Frontal cortex (tissue), 4 donors: Measurements from ENCODE around the gene SNAPC4. TPM values are rescaled to one million over a fixed set of nuclear protein-coding genes. Genes with fewer than 3 reads are reported as not detected.

Experiments used
- DNase-seq, 2 donors: peaks; one replicate each; pipeline ENCODE4 v3.0.0; 2012; ENCODE audit warnings: low spot score in 2 of 2
- FAIRE-seq: peaks from 2 replicates; lab custom pipeline; 2012; peaks lifted over from hg19 to GRCh38; lab: Jason Lieb, UNC
- total RNA-seq: library from RNA; depleted of rRNA; stranded (reverse); fragments of >200 nt; gene quantifications from one replicate; pipeline ENCODE4 v1.2.3, GENCODE V29; 2014
- donor health status: control.
- donor health status: control.
- donor health status: control.

SNAPC4 gene, protein sequence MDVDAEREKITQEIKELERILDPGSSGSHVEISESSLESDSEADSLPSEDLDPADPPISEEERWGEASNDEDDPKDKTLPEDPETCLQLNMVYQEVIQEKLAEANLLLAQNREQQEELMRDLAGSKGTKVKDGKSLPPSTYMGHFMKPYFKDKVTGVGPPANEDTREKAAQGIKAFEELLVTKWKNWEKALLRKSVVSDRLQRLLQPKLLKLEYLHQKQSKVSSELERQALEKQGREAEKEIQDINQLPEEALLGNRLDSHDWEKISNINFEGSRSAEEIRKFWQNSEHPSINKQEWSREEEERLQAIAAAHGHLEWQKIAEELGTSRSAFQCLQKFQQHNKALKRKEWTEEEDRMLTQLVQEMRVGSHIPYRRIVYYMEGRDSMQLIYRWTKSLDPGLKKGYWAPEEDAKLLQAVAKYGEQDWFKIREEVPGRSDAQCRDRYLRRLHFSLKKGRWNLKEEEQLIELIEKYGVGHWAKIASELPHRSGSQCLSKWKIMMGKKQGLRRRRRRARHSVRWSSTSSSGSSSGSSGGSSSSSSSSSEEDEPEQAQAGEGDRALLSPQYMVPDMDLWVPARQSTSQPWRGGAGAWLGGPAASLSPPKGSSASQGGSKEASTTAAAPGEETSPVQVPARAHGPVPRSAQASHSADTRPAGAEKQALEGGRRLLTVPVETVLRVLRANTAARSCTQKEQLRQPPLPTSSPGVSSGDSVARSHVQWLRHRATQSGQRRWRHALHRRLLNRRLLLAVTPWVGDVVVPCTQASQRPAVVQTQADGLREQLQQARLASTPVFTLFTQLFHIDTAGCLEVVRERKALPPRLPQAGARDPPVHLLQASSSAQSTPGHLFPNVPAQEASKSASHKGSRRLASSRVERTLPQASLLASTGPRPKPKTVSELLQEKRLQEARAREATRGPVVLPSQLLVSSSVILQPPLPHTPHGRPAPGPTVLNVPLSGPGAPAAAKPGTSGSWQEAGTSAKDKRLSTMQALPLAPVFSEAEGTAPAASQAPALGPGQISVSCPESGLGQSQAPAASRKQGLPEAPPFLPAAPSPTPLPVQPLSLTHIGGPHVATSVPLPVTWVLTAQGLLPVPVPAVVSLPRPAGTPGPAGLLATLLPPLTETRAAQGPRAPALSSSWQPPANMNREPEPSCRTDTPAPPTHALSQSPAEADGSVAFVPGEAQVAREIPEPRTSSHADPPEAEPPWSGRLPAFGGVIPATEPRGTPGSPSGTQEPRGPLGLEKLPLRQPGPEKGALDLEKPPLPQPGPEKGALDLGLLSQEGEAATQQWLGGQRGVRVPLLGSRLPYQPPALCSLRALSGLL (N-terminal part only)
- total RNA-seq = 5.7 TPM

GRCh38 chr9:136400038-136400834 lies at the start of gene SNAPC4:
TSS of gene SNAPC4 (minus strand) at chr9:136400170. CDS start at chr9:136398428, 1,742 bp downstream.
- peak; percentile 98 to 99 for DNase-seq
- no peak for FAIRE-seq

DNA sequence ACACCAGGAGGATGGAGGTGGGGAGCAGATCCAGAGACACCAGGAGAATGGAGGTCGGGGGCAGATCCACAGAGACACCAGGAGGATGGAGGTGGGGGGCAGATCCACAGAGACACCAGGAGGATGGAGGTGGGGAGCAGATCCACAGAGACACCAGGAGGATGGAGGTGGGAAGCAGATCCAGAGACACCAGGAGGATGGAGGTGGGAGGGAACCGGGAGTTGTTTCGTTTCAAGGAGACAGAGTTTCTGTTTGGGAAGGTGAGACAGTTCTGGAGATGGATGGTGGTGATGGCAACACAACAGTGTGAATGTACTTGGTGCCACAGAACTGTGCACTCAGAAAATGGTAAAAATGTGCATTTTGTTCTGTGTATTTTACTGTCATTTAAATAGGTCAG lies 48.7 kb upstream of the SNAPC4 start:
- DNase-seq (no peak), FAIRE-seq (no peak)

GRCh38 chr9:136447173-136447778 lies 47.3 kb upstream of the SNAPC4 start:
- FAIRE-seq = no peak

DNA sequence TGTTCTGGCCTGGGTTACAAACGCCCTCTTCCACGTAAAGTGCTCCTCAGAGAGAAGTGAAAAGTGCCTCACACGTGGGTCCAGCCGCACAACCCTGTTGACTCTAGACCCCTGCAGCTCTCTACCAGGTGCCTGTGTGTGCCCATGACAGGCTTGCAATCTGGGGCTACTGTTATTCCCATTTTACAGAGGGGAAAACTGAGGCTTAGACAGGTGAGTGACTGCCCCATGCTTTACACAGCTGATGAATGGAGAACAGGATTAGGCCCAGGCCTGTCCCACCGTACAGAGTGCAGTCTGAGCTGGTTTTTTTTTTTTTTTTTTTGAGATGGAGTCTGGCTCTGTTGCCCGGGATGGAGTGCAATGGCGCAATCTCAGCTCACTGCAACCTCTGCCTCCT lies 45.8 kb upstream of the SNAPC4 start:
- no peak for FAIRE-seq
- no peak for DNase-seq

More at GRCh38 chr9:136447173-136447778, 47.3 kb upstream of the SNAPC4 start:
- DNase-seq = no peak

GRCh38 chr9:136444102-136444501 lies 44.1 kb upstream of the SNAPC4 start:
- FAIRE-seq = no peak
- no peak for DNase-seq

DNA sequence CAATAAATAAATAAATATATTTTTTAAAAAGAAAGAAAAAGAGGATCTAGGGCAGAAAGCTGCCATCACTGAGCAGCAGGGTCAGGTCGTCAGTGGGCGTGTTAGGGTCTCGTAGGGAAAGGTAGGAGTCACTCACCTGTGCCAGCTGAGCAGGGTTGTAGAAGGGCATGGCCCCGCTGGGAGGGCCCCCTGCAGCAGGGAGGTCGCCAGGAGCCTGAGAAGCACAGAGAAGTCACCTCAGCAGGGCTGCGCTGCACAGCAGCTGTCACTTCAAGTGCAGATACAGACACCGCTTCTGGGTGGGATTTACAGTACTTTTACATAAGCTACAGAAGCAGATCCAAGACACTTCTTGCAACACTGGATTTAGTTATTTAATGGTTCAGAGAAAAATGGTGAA lies 43.7 kb upstream of the SNAPC4 start:
- no peak for FAIRE-seq
- no peak for DNase-seq

- FAIRE-seq (no peak), DNase-seq (no peak)
Observed at GRCh38 chr9:136443087-136443486, 43.1 kb upstream of the SNAPC4 start.

DNA sequence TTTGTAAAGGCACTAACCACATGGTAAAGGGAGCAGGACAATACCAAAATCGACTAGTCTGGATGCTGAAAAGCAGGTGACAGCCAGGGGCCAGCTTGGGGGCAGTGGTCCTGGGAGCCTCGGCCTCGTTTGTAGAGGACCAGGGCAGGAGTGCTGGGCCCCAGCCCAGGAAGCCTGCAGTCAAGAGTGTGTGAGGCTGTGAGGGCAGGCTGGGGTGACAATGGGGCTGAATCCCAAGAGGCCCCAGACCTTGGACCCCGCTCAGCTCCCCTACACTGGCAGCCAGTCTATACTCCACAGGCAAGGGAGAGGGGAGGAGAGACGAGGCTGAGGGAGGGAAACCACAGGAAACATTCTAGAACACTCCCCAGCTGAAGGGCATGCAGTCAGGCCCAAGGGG lies 42.3 kb upstream of the SNAPC4 start:
- no peak for FAIRE-seq
- no peak for DNase-seq

DNA sequence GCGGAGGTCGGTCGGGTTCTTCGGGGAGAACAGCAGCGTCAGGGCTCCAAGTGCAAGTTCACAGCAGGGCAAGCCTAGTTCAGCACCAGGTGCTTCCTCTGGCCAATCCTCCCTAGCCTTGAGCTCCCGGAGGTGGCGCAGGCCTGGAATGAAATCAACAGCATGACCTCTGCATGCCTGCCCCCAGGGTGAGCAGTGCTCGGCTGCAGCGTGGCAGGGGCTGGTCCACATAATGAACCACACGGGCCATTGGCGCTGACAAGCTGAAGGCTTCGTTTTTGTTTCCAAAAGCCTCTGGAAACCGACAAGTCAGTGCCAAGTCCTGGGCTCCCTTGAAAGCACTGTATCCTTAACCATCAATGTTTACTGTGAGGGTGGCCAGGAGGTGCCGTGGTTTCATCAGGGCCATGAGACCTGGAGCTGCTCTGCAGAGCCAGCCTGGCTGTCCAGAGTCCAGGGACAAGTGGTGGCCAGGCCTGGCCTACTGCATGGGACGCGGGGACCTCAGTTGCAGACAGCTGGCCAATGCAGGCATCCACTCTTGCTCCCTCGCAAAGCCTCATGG lies 41.8 kb upstream of the SNAPC4 start:
- DNase-seq = no peak
- no peak for FAIRE-seq

- DNase-seq = no peak
Observed at GRCh38 chr9:136441191-136441680, 41.3 kb upstream of the SNAPC4 start.

DNA sequence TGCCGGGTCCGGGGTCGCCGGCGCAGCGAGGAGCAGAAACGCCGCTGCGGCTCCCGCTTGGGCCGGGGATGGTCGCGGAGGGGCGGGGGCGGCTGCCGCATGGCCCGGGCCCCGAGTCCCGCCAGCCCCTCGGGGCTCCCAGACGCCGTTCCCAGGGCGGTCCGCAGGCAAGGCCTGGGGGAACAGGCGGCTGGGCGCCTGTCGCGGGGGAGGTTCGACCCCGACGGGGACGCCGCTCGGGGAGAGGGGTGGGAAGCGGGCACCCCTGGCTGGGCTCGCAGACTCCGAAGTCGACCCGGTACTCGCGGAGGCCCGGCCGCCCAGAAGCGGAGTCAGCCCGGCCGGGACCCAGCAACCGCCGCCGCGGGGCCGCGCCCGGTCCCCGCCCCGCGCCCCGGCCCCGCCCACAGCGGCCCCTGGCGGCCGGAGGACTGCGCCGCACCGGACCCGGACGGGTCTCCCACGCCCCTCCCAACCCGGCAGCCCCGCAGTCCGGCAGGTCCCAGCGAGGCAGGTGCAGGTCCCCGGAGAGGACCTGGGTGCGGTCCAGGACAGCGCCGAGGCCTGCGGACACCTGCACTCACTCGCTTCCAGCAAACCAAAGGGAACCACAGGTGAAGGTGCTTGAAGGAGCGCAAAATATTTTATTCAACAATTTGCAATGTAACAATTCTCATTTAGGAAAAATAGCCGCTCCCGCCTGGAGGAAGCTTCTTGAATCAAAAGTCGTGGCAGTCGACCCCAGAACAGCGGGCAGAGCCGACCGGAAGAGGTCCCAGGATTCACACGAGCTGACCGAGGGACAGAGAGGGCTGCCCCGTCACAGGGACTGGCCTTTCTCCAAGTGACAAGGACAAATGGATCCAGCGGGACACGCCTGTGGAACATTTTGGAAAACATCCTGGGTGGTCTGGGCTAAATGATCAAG lies 39.8 kb upstream of the SNAPC4 start, which contains the start of gene INPP5E:
INPP5E (minus strand) TSS at position 365 of the 928 bp plus-strand sequence. CDS start 426 bp downstream, outside the sequence.
- DNase-seq (peak; percentile 91 to 96), FAIRE-seq (no peak)

More at GRCh38 chr9:136441191-136441680, 41.3 kb upstream of the SNAPC4 start:
- no peak for FAIRE-seq

DNA sequence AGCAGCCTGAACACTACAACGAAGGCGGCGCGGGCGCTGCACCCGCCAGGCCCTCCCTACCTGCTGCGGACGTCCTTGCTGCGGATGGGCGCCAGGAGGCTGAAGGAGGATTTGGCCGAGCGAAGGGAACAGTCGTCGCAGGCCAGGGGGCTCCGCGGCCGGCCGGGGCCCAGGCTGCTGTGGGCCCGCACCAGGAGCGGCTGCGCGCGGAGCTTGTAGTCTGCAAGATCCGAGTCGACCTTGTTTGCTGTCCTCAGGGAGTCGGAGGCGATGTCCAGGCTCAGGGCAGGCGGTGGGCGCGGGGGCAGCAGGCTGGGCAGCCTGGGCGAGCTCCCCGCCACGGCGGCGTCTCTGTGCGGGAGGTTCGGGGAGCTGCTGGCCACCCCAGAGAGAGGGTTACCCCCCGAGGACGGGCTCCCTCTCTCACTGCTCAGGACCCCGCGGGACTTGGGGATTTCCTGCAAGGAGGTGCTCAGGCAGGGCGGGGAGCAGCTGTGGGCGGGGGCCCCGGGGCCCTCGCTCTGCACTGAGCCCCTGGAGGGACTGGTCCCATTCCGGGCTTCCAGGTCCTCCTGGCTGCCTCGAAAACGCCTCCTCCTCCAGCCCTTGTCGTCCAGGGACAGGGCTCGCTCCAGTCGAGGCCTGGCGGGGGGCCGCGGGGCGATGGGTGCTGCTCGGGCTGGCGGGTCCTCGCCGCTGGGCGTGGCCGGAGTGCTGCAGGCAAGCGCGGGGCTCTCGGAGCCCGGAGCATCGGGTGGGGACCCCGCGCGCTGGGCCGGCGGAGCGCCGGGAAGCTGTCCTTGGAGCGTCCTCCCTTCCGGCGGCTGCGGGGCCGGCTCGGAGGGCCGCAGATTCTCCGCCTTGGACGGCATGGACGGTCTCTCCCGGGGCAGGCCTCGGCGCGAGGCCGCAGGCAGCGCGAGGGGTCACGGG lies 38.8 kb upstream of the SNAPC4 start:
- FAIRE-seq = no peak
- peak; percentile 49 to 65 for DNase-seq

- DNase-seq = peak in 1 of 2 donors; percentile 43
- FAIRE-seq = no peak
Observed at GRCh38 chr9:136437839-136438547, 38.0 kb upstream of the SNAPC4 start.

GRCh38 chr9:136437430-136437829 lies 37.5 kb upstream of the SNAPC4 start:
- FAIRE-seq (no peak), DNase-seq (no peak)

DNA sequence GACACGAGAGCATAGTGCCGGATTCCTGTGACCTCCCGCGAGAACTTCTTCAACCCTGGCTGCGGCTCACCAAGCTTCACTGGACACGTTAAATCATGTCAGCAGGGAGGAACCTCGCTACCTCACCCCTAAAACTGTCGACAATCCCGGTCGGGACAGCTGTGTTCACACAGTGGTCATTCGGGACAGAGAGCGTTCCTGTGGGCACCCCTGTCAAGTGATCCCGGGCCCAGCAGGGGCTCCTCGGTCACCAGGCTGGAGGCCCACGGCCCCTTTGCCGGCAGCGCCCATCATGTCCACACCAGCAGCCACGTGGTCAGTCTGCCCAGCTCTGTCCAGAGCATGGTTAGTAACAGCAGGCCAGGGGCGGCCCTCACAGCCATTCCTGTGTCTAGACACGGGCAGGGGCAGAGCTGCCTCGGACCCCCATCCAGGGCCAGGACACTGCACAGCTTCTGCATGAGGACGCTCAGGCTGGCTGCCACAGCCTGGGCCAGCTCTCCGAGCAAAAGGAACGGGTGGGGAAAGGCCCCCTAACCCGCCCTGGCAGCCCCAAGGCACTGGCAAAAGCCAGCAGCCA lies 36.2 kb upstream of the SNAPC4 start:
- no peak for FAIRE-seq
- DNase-seq = no peak
